ENCODE data around the gene NPS.

The NPS gene

GRCh38 chr10:127561647-127562046 lies 12.5 kb downstream of the NPS start:
- DNase-seq (ENCODE audit: low read depth): no peak

- no peak for DNase-seq (ENCODE audit: low read depth)
Measured at GRCh38 chr10:127563718-127564553, 14.8 kb downstream of the NPS start.

GRCh38 chr10:127564644-127565043 lies 15.5 kb downstream of the NPS start:
- no peak for DNase-seq (ENCODE audit: low read depth)

- DNase-seq (ENCODE audit: low read depth): no peak
Measured at GRCh38 chr10:127565583-127565982, 16.5 kb downstream of the NPS start.

- DNase-seq (ENCODE audit: low read depth): no peak
Measured at GRCh38 chr10:127569210-127569609, 20.1 kb downstream of the NPS start.

GRCh38 chr10:127570036-127570435 lies 20.9 kb downstream of the NPS start:
- no peak for DNase-seq (ENCODE audit: low read depth)

GRCh38 chr10:127571386-127571785 lies 22.3 kb downstream of the NPS start:
- DNase-seq (ENCODE audit: low read depth): no peak

GRCh38 chr10:127576051-127576450 lies 26.9 kb downstream of the NPS start:
- no peak for DNase-seq (ENCODE audit: low read depth)

- no peak for DNase-seq (ENCODE audit: low read depth)
Measured at GRCh38 chr10:127576740-127577161, 27.6 kb downstream of the NPS start.

GRCh38 chr10:127577376-127578258 lies 28.5 kb downstream of the NPS start:
- no peak for DNase-seq (ENCODE audit: low read depth)

GRCh38 chr10:127578259-127578960 lies 29.3 kb downstream of the NPS start:
- DNase-seq (ENCODE audit: low read depth): no peak

- no peak for DNase-seq (ENCODE audit: low read depth)
Measured at GRCh38 chr10:127578961-127579305, 29.8 kb downstream of the NPS start.

GRCh38 chr10:127579640-127580039 lies 30.5 kb downstream of the NPS start:
- DNase-seq (ENCODE audit: low read depth): no peak

- DNase-seq (ENCODE audit: low read depth): no peak
Measured at GRCh38 chr10:127580822-127581221, 31.7 kb downstream of the NPS start.

GRCh38 chr10:127585519-127586023 lies 36.5 kb downstream of the NPS start:
- no peak for DNase-seq (ENCODE audit: low read depth)

GRCh38 chr10:127587668-127588365 lies 38.7 kb downstream of the NPS start:
- DNase-seq (ENCODE audit: low read depth): no peak

- no peak for DNase-seq (ENCODE audit: low read depth)
Measured at GRCh38 chr10:127592586-127592985, 43.5 kb downstream of the NPS start.

GRCh38 chr10:127600479-127600878 lies 51.4 kb downstream of the NPS start:
- no peak for DNase-seq (ENCODE audit: low read depth)

All from stromal cell of bone marrow (primary cell).